GM12878 (cell line): ENCODE measurements around the gene CAPN2. TPM values are rescaled to one million over a fixed set of nuclear protein-coding genes. Genes with fewer than 3 reads are reported as not detected.

ENCODE experiments used
- ATAC-seq: fragments of 200-7000 bp; cut with Tn5 transposase; 3 replicates; pipeline ENCODE4 v1.9.1; 2020; ENCODE audit warnings: mild to moderate bottlenecking, moderate library complexity
- BruUV-seq: library from RNA; stranded (reverse); fragments of 400-500 nt; replicated peaks from 2 replicates; lab custom pipeline; 2021; lab: Mats Ljungman, UMichigan
- CTCF ChIA-PET: fragments of 300-600 bp; sonication (Branson Sonifier 250); formaldehyde crosslinking; extraction: SDS; loops from one replicate; lab custom pipeline; 2021; ENCODE audit warnings: inconsistent platforms; lab: Yijun Ruan, JAX
- POLR2A ChIA-PET: fragments of 350-600 bp; formaldehyde crosslinking; extraction: SDS; loops from one replicate; lab custom pipeline; 2021; ENCODE audit warnings: inconsistent platforms; lab: Charles Lee
- RAD21 ChIA-PET: fragments of 300-600 bp; sonication (Branson Sonifier 250); formaldehyde crosslinking; loops from one replicate; lab custom pipeline; 2023; ENCODE audit warnings: antibody characterized with exemption; ENCODE audit not compliant: unreplicated experiment; lab: Charles Lee
- SMC1A ChIA-PET: fragments of 300-600 bp; sonication (Branson Sonifier 250); formaldehyde crosslinking; loops from one replicate; lab custom pipeline; 2023; ENCODE audit not compliant: unreplicated experiment, uncharacterized antibody; lab: Charles Lee
- DNase-seq: peaks from one replicate; pipeline ENCODE4 v3.0.0-alpha.2; 2011; ENCODE audit warnings: low read depth, low spot score
- FAIRE-seq: peaks from 3 replicates; lab custom pipeline; 2011; peaks lifted over from hg19 to GRCh38; lab: Jason Lieb, UNC
- H2AFZ ChIP-seq: 2 replicates; pipeline ENCODE4 v1.6.0; 2011; ENCODE audit warnings: low read depth, low read length, control low read depth; ENCODE audit not compliant: control insufficient read depth
- H3K27ac ChIP-seq: 2 replicates; pipeline ENCODE4 v1.5.1; 2011; ENCODE audit warnings: control low read depth; ENCODE audit not compliant: control insufficient read depth, insufficient read depth
- H3K27me3 ChIP-seq, 2 experiments: replicated peaks in 1 of 2; 2 replicates each; pipeline versions ENCODE4 v1.6.0 to v1.6.1; 2011; ENCODE audit warnings: low read length in 1 of 2; ENCODE audit not compliant: control insufficient read depth in 2 of 2, insufficient read depth in 2 of 2
- H3K36me3 ChIP-seq, 2 experiments: 2 replicates each; pipeline ENCODE4 v1.5.1; 2011; ENCODE audit warnings: low read length in 1 of 2; ENCODE audit not compliant: control insufficient read depth in 2 of 2, insufficient read depth in 2 of 2
- H3K4me1 ChIP-seq: 2 replicates; pipeline ENCODE4 v1.6.1; 2011; ENCODE audit warnings: mild to moderate bottlenecking, low read length, moderate library complexity, mixed read lengths; ENCODE audit not compliant: control insufficient read depth, insufficient read depth
- H3K4me2 ChIP-seq: 2 replicates; pipeline ENCODE4 v1.6.0; 2011; ENCODE audit warnings: control low read depth; ENCODE audit not compliant: control insufficient read depth, insufficient read depth
- H3K4me3 ChIP-seq: fragments of 200-600 bp; sonication (generic); 2 replicates; pipeline ENCODE4 v1.5.1; 2016
- H3K79me2 ChIP-seq: 2 replicates; pipeline ENCODE4 v1.6.0; 2011; ENCODE audit warnings: low read length; ENCODE audit not compliant: control insufficient read depth, insufficient read depth
- H3K9ac ChIP-seq: 2 replicates; pipeline ENCODE4 v1.8.0; 2011; ENCODE audit warnings: low read length, control low read depth, mixed read lengths; ENCODE audit not compliant: control insufficient read depth, insufficient read depth
- H3K9me3 ChIP-seq: replicated peaks from 3 replicates; pipeline ENCODE4 v1.5.1; 2011; ENCODE audit warnings: mild to moderate bottlenecking, low read length; ENCODE audit not compliant: control insufficient read depth, insufficient read depth
- H4K20me1 ChIP-seq: 2 replicates; pipeline ENCODE4 v1.6.0; 2011; ENCODE audit not compliant: control insufficient read depth, insufficient read depth
- CBX5 ChIP-seq: sonication (generic); IDR thresholded peaks from 2 replicates; pipeline ENCODE4 v1.6.1; 2016; ENCODE audit warnings: low read depth, moderate library complexity, mild to moderate bottlenecking, inconsistent platforms
- EZH2 ChIP-seq: IDR thresholded peaks from 2 replicates; pipeline ENCODE4 v1.6.1; 2012; ENCODE audit warnings: low read depth, mild to moderate bottlenecking, control low read depth, inconsistent platforms, low read length, borderline replicate concordance; ENCODE audit not compliant: control insufficient read depth
- IRF3 ChIP-seq: fragments of 450-650 bp; IDR thresholded peaks from 2 replicates; pipeline ENCODE4 v1.6.1; 2014; ENCODE audit warnings: mild to moderate bottlenecking
- RELB ChIP-seq: fragments of 450-650 bp; IDR thresholded peaks from 2 replicates; pipeline ENCODE4 v1.6.1; 2017; ENCODE audit warnings: low read depth, mild to moderate bottlenecking, moderate library complexity
- SPI1 ChIP-seq: IDR thresholded peaks from 2 replicates; pipeline ENCODE4 v1.6.1; 2011; ENCODE audit warnings: low read depth, mild to moderate bottlenecking, low read length, moderate library complexity, borderline replicate concordance; ENCODE audit not compliant: insufficient read depth
- SREBF1 ChIP-seq: IDR thresholded peaks from 2 replicates; pipeline ENCODE4 v1.6.1; 2012; ENCODE audit warnings: mild to moderate bottlenecking, low read length
- ZNF24 ChIP-seq: fragments of 450-650 bp; IDR thresholded peaks from 2 replicates; pipeline ENCODE4 v1.6.1; 2017; ENCODE audit warnings: antibody characterized with exemption, mild to moderate bottlenecking
- WGBS: methylation state at CpG from one replicate; pipeline ENCODE4 v1.1.6; 2016; ENCODE audit warnings: low lambda C conversion rate; ENCODE audit not compliant: insufficient replicate concordance, insufficient coverage; ENCODE audit errors: missing lambda C conversion rate; 5-methylcytosine and 5-hydroxymethylcytosine counted together
- in situ Hi-C: fragments of 300-500 bp; cut with MboI; formaldehyde crosslinking; loops from 9 replicates; pipeline ENCODE4 v1.14.3; 2018; ENCODE audit warnings: mixed read lengths
- intact Hi-C: fragments of 100-400 bp; cut with micrococcal nuclease; formaldehyde crosslinking; loops from one replicate; pipeline ENCODE4 v1.14.2; 2022; ENCODE audit not compliant: unreplicated experiment
- polyA plus RNA-seq, 11 experiments: library from polyadenylated mRNA; depleted of rRNA in 4 of 11; unstranded in 6 of 11; stranded (reverse) in 5 of 11; fragments of >200 nt; fragmentation: Nextera tagmentation in 4 of 11; fragmentation: Illumina TruSeq in 1 of 11; extraction: Ambion mirVana in 4 of 11; extraction: Trizol in 1 of 11; gene quantifications; 1 replicate in 1 of 11; 2 replicates in 10 of 11; pipeline versions ENCODE4 v1.2.1 to v1.2.3, GENCODE V29; 2011 to 2016; ENCODE audit warnings: inconsistent platforms in 2 of 11, missing spikeins in 2 of 11, low read depth in 1 of 11
- total RNA-seq, 4 experiments: library from RNA; depleted of rRNA in 3 of 4; stranded (reverse); fragments of >200 nt in 3 of 4; fragmentation: Illumina TruSeq in 1 of 4; extraction: Trizol in 1 of 4; gene quantifications; 2 replicates each; pipeline versions ENCODE4 v1.2.1 to v1.2.3, GENCODE V29; 2013 to 2021

CAPN2 gene
- total and polyA plus RNA-seq, 10 of the 15 experiments (the other 5 are each of a cell fraction or from before 2014, with no cell fraction given), result 6.0 to 21.4 (median 16.6) TPM

- Histone ChIP-seq H3K79me2 (no peaks in the 10 kb centered on the region), H3K27me3 (no peaks in the 10 kb centered on the region), H2AFZ (no peak overlapping the region), H3K4me2 (no peak overlapping the region), H3K36me3 (no peaks in the 10 kb centered on the region), H3K4me3 (no peak overlapping the region), H3K9ac (no peak overlapping the region), H3K27ac (no peak overlapping the region), H4K20me1 (no peaks in the 10 kb centered on the region), H3K4me1 (no peaks in the 10 kb centered on the region), H3K9me3 (peaks cover 2% of the 10 kb centered on the region; the same call in 2 of the 3 replicates)
- 19% methylated on average over 5 of the region's 5 CpGs for WGBS
- ChIA-PET SMC1A (interaction anchor here (1.9 kb wide), 1 partner anchor 117 kb away, joined by 7 read pairs; no protein-coding TSS in a partner anchor), RAD21 (no interaction called here), CTCF (interaction anchor here (5.6 kb wide), 1 partner anchor 117 kb away, joined by 40 read pairs; no protein-coding TSS in a partner anchor), POLR2A (no interaction called here)
- intact Hi-C loops (no loop called here), in situ Hi-C loops (no loop called here)
- DNase-seq, result no peak
- no peak for ATAC-seq
- no peak for FAIRE-seq
- TF ChIP-seq ZNF24, result no peak
- TF ChIP-seq SPI1, result peak; percentile 29; the same call in 1 of the 2 replicates
- no peak for TF ChIP-seq IRF3
- no TSS peak for BruUV-seq
Observed at GRCh38 chr1:223674119-223674890, 38.0 kb upstream of the CAPN2 start.

GRCh38 chr1:223678841-223679240, 33.5 kb upstream of the CAPN2 start:
- ChIA-PET RAD21 (interaction anchor here (0.9 to 1.2 kb wide), 3 partner anchors 122 to 147 kb away, joined by 3 to 7 read pairs (median 5); no protein-coding TSS in a partner anchor), POLR2A (no interaction called here), SMC1A (interaction anchor here (0.9 to 2.0 kb wide), 5 partner anchors 19 to 589 kb away, joined by 3 to 8 read pairs (median 4); no protein-coding TSS in a partner anchor), CTCF (interaction anchor here (0.6 to 8.4 kb wide), 5 partner anchors 51 to 805 kb away, joined by 3 to 72 read pairs (median 4); no protein-coding TSS in a partner anchor)
- Histone ChIP-seq H3K9me3 (peaks cover 2% of the 10 kb centered on the region; the same call in 1 of the 3 replicates), H3K36me3 (no peaks in the 10 kb centered on the region), H3K27ac (no peak overlapping the region), H3K4me2 (no peak overlapping the region), H3K9ac (no peak overlapping the region), H2AFZ (no peak overlapping the region), H3K4me3 (no peak overlapping the region), H3K79me2 (no peaks in the 10 kb centered on the region), H3K27me3 (no peaks in the 10 kb centered on the region), H4K20me1 (no peaks in the 10 kb centered on the region), H3K4me1 (no peaks in the 10 kb centered on the region)
- no TSS peak for BruUV-seq
- FAIRE-seq (no peak), DNase-seq (no peak), ATAC-seq (no peak)
- intact Hi-C loops, result no loop called here
- TF ChIP-seq CBX5 (no peak), EZH2 (no peak), RELB (no peak), SREBF1 (no peak)
- in situ Hi-C loops, result loop anchor here (5.0 kb wide), 1 partner anchor 547 kb away; no protein-coding TSS in a partner anchor
- WGBS, result 35% methylated on average over 6 of the region's 6 CpGs
